H9 (cell line): Measurements from ENCODE around the gene VANGL2. TPM values are rescaled to one million over a fixed set of nuclear protein-coding genes. Genes with fewer than 3 reads are reported as not detected.

ENCODE experiments used
- DNase-seq: peaks from one replicate; pipeline ENCODE4 v3.0.0-alpha.2; 2017
- H2AFZ ChIP-seq: one replicate; pipeline ENCODE4 v1.6.1; 2013; ENCODE audit warnings: mild to moderate bottlenecking, low read length, control low read depth, moderate library complexity
- H2AK5ac ChIP-seq: 2 replicates; pipeline ENCODE4 v1.6.1; 2013; ENCODE audit warnings: low read length, control low read depth, mixed read lengths; ENCODE audit not compliant: insufficient read length
- H2BK120ac ChIP-seq: one replicate; pipeline ENCODE4 v1.6.1; 2013; ENCODE audit warnings: low read depth, mild to moderate bottlenecking, low read length, control low read depth, inconsistent platforms; ENCODE audit not compliant: poor library complexity, severe bottlenecking
- H2BK12ac ChIP-seq: 2 replicates; pipeline ENCODE4 v1.6.1; 2013; ENCODE audit warnings: low read length, control low read depth, mixed read lengths, low read depth; ENCODE audit not compliant: insufficient read length
- H2BK15ac ChIP-seq: 2 replicates; pipeline ENCODE4 v1.6.1; 2013; ENCODE audit warnings: low read depth, low read length, control low read depth
- H2BK20ac ChIP-seq: one replicate; pipeline ENCODE4 v1.6.1; 2013; ENCODE audit warnings: low read depth, mild to moderate bottlenecking, low read length, control low read depth, inconsistent platforms; ENCODE audit not compliant: poor library complexity, severe bottlenecking
- H2BK5ac ChIP-seq: 2 replicates; pipeline ENCODE4 v1.6.1; 2013; ENCODE audit warnings: low read length, control low read depth, mixed read lengths; ENCODE audit not compliant: insufficient read length
- H3K14ac ChIP-seq: 2 replicates; pipeline ENCODE4 v1.6.1; 2013; ENCODE audit warnings: low read length, control low read depth; ENCODE audit not compliant: insufficient read depth
- H3K18ac ChIP-seq: 2 replicates; pipeline ENCODE4 v1.6.1; 2013; ENCODE audit warnings: low read depth, mild to moderate bottlenecking, mixed read lengths, low read length, control low read depth; ENCODE audit not compliant: insufficient read length
- H3K23ac ChIP-seq: 2 replicates; pipeline ENCODE4 v1.6.1; 2013; ENCODE audit warnings: low read length, control low read depth, mixed read lengths, low read depth; ENCODE audit not compliant: insufficient read length
- H3K23me2 ChIP-seq: 2 replicates; pipeline ENCODE4 v1.6.1; 2013; ENCODE audit warnings: low read depth, mild to moderate bottlenecking, mixed read lengths, low read length, control low read depth; ENCODE audit not compliant: insufficient read length, poor library complexity, severe bottlenecking
- H3K27ac ChIP-seq: 2 replicates; pipeline ENCODE4 v1.5.1; 2013; ENCODE audit warnings: low read length, control low read depth, mixed read lengths, low read depth; ENCODE audit not compliant: insufficient read length
- H3K27me3 ChIP-seq: 2 replicates; pipeline ENCODE4 v1.6.1; 2013; ENCODE audit warnings: low read length, control low read depth, inconsistent platforms; ENCODE audit not compliant: insufficient read depth
- H3K4ac ChIP-seq: 2 replicates; pipeline ENCODE4 v1.6.1; 2013; ENCODE audit warnings: low read depth, mild to moderate bottlenecking, control low read depth, inconsistent platforms, low read length, moderate library complexity
- H3K4me1 ChIP-seq: 2 replicates; pipeline ENCODE4 v1.6.1; 2013; ENCODE audit warnings: low read length, control low read depth, inconsistent platforms; ENCODE audit not compliant: insufficient read depth
- H3K4me2 ChIP-seq: 2 replicates; pipeline ENCODE4 v1.6.1; 2013; ENCODE audit warnings: low read length, control low read depth, mixed read lengths; ENCODE audit not compliant: insufficient read length, insufficient read depth
- H3K56ac ChIP-seq: 2 replicates; pipeline ENCODE4 v1.6.1; 2013; ENCODE audit warnings: low read depth, mild to moderate bottlenecking, mixed read lengths, low read length, control low read depth; ENCODE audit not compliant: insufficient read length
- H3K79me1 ChIP-seq: 2 replicates; pipeline ENCODE4 v1.6.1; 2013; ENCODE audit warnings: low read depth, mild to moderate bottlenecking, moderate library complexity, low read length, control low read depth, inconsistent platforms; ENCODE audit not compliant: insufficient read depth, poor library complexity, severe bottlenecking
- H3K79me2 ChIP-seq: 2 replicates; pipeline ENCODE4 v1.6.1; 2013; ENCODE audit warnings: low read length, control low read depth, inconsistent platforms; ENCODE audit not compliant: insufficient read depth
- H3K9ac ChIP-seq: 2 replicates; pipeline ENCODE4 v1.6.1; 2013; ENCODE audit warnings: low read length, control low read depth, mixed read lengths; ENCODE audit not compliant: insufficient read length; ENCODE audit errors: extremely low read depth
- H3K9me3 ChIP-seq: one replicate; pipeline ENCODE4 v1.6.1; 2013; ENCODE audit warnings: low read depth, low read length, inconsistent platforms; ENCODE audit not compliant: control insufficient read depth
- H3T11ph ChIP-seq: one replicate; pipeline ENCODE4 v1.6.1; 2013; ENCODE audit warnings: mild to moderate bottlenecking, low read length, control low read depth, inconsistent platforms
- H4K20me1 ChIP-seq: one replicate; pipeline ENCODE4 v1.6.1; 2013; ENCODE audit not compliant: control insufficient read depth, insufficient read length, insufficient read depth
- H4K5ac ChIP-seq: 2 replicates; pipeline ENCODE4 v1.6.1; 2013; ENCODE audit warnings: low read depth, mild to moderate bottlenecking, mixed read lengths, low read length, control low read depth; ENCODE audit not compliant: insufficient read length
- H4K8ac ChIP-seq: replicated peaks from 2 replicates; pipeline ENCODE4 v1.6.1; 2013; ENCODE audit warnings: low read length, control low read depth, mixed read lengths, low read depth; ENCODE audit not compliant: insufficient read length
- H4K91ac ChIP-seq: 2 replicates; pipeline ENCODE4 v1.6.1; 2013; ENCODE audit warnings: low read depth, mild to moderate bottlenecking, moderate library complexity, mixed read lengths, low read length, control low read depth; ENCODE audit not compliant: insufficient read length
- H3K27ac Mint-ChIP-seq, 3 experiments: 2 replicates in 2 of 3; 3 replicates in 1 of 3; pipeline ENCODE4 v1.8.0; 2020 to 2021; ENCODE audit warnings: mixed read lengths in 3 of 3, mild to moderate bottlenecking in 1 of 3, moderate library complexity in 1 of 3
- H3K27me3 Mint-ChIP-seq: 2 replicates; pipeline ENCODE4 v1.8.0; 2021; ENCODE audit warnings: low read depth, mild to moderate bottlenecking, moderate library complexity, mixed read lengths
- H3K36me3 Mint-ChIP-seq, 3 experiments: 2 replicates in 2 of 3; 3 replicates in 1 of 3; pipeline ENCODE4 v1.8.0; 2020 to 2021; ENCODE audit warnings: low read depth in 3 of 3, mixed read lengths in 3 of 3; ENCODE audit not compliant: insufficient read depth in 1 of 3
- H3K4me1 Mint-ChIP-seq, 2 experiments: 2 replicates each; pipeline ENCODE4 v1.8.0; 2020; ENCODE audit warnings: mixed read lengths in 2 of 2
- H3K4me3 Mint-ChIP-seq, 2 experiments: 2 replicates in 1 of 2; 3 replicates in 1 of 2; pipeline ENCODE4 v1.8.0; 2020 to 2021; ENCODE audit warnings: mild to moderate bottlenecking in 2 of 2, mixed read lengths in 2 of 2, moderate library complexity in 1 of 2
- H3K9me3 Mint-ChIP-seq, 2 experiments: 2 replicates in 1 of 2; 3 replicates in 1 of 2; pipeline ENCODE4 v1.8.0; 2020; ENCODE audit warnings: mild to moderate bottlenecking in 2 of 2, mixed read lengths in 2 of 2, moderate library complexity in 1 of 2
- total RNA-seq: library from RNA; stranded (reverse); gene quantifications from 2 replicates; pipeline ENCODE4 v1.2.1, GENCODE V29; 2021
- TF ChIP-seq, protein P1 (sequence below): fragments of 200-600 bp; sonication (generic); conservative IDR thresholded peaks from 3 replicates; pipeline ENCODE4 v1.8.0; 2021; ENCODE audit warnings: antibody characterized with exemption, mild to moderate bottlenecking

Gene VANGL2
- total RNA-seq, 1 experiment from 2014 or later = 58.5 TPM

DNA sequence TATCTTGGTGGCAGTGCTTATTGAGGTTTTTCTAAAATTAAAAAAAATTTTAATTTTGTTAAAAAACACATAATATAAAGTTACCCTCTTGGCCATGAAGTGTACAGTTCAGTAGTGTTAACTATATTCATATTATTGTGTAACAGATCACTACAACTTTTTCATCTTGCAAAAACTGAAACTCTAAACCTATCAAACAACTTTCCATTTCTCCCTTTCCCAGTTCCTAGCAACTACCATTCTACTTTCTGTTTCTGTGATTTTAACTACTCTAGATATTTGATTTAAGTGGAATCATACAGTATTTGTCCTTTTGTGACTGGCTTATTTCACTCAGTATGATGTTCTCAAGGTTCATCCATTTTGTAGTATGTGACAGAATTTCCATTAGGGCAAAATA, 67.2 kb downstream of the VANGL2 start:
- Histone ChIP-seq H3T11ph (no peak overlapping the region), H3K27ac (no peak overlapping the region), H3K79me1 (no peaks in the 10 kb centered on the region), H2BK12ac (no peak overlapping the region), H3K4me1 (no peaks in the 10 kb centered on the region), H3K4me2 (no peak overlapping the region), H3K23ac (no peak overlapping the region), H2BK120ac (no peak overlapping the region), H2AK5ac (no peak overlapping the region), H2BK20ac (no peak overlapping the region), H2AFZ (no peak overlapping the region), H3K27me3 (no peaks in the 10 kb centered on the region), H4K20me1 (no peaks in the 10 kb centered on the region), H3K23me2 (no peaks in the 10 kb centered on the region), H3K14ac (no peak overlapping the region), H2BK15ac (no peak overlapping the region), H3K4ac (no peak overlapping the region), H3K9ac (no peak overlapping the region), H2BK5ac (no peak overlapping the region), H3K56ac (no peak overlapping the region), H4K8ac (no peak overlapping the region), H3K9me3 (no peaks in the 10 kb centered on the region), H4K91ac (no peak overlapping the region), H3K18ac (no peak overlapping the region), H3K79me2 (no peaks in the 10 kb centered on the region), H4K5ac (no peak overlapping the region)
- H3K27me3 Mint-ChIP-seq = no peaks in the 10 kb centered on the region
- H3K4me1 Mint-ChIP-seq = peaks cover 9 to 10% of the 10 kb centered on the region in 2 experiments
- DNase-seq = no peak
- no peaks in the 10 kb centered on the region for H3K36me3 Mint-ChIP-seq
- TF ChIP-seq, protein P1, sequence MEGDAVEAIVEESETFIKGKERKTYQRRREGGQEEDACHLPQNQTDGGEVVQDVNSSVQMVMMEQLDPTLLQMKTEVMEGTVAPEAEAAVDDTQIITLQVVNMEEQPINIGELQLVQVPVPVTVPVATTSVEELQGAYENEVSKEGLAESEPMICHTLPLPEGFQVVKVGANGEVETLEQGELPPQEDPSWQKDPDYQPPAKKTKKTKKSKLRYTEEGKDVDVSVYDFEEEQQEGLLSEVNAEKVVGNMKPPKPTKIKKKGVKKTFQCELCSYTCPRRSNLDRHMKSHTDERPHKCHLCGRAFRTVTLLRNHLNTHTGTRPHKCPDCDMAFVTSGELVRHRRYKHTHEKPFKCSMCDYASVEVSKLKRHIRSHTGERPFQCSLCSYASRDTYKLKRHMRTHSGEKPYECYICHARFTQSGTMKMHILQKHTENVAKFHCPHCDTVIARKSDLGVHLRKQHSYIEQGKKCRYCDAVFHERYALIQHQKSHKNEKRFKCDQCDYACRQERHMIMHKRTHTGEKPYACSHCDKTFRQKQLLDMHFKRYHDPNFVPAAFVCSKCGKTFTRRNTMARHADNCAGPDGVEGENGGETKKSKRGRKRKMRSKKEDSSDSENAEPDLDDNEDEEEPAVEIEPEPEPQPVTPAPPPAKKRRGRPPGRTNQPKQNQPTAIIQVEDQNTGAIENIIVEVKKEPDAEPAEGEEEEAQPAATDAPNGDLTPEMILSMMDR = no peak
- no peaks in the 10 kb centered on the region; a peak in 1 of 5 replicates for H3K9me3 Mint-ChIP-seq
- H3K27ac Mint-ChIP-seq = no peak overlapping the region
- no peak overlapping the region for H3K4me3 Mint-ChIP-seq
